ENCODE results near the gene COX6A1.
"Not testable (repeated sequence)": the region's sequence is repeated elsewhere in the genome, so short reads cannot be mapped to it uniquely, and the experiment has no call there.

Gene COX6A1

GRCh38 chr12:120472521-120472920, 34.6 kb downstream of the COX6A1 start:
- peaks cover 16% of the 10 kb centered on the region for H4K20me1 ChIP-seq
- H3K27me3 ChIP-seq: no peaks in the 10 kb centered on the region
- H3K9ac ChIP-seq: no peak overlapping the region
- H3K27ac ChIP-seq: no peak overlapping the region
- peaks cover 3% of the 10 kb centered on the region for H3K36me3 ChIP-seq
- H3K4me2 ChIP-seq: no peak overlapping the region
- H3K4me3 ChIP-seq: no peak overlapping the region
- H3K4me1 ChIP-seq: peaks cover 37% of the 10 kb centered on the region
- TF ChIP-seq Cebpa-rat (IDR thresholded peaks at IDR 0.05): no peak
- no peaks in the 10 kb centered on the region for H3K9me3 ChIP-seq

- Histone ChIP-seq H3K9me3 (no peaks in the 10 kb centered on the region), H3K9ac (no peak overlapping the region), H3K4me3 (no peak overlapping the region), H3K27ac (no peak overlapping the region), H3K27me3 (no peaks in the 10 kb centered on the region), H4K20me1 (peaks cover under 1% of the 10 kb centered on the region), H3K36me3 (no peaks in the 10 kb centered on the region), H3K4me2 (no peak overlapping the region), H3K4me1 (peaks cover 30% of the 10 kb centered on the region)
- no peak for TF ChIP-seq Cebpa-rat (IDR thresholded peaks at IDR 0.05)
Observed at GRCh38 chr12:120473807-120474615, 36.1 kb downstream of the COX6A1 start.

- TF ChIP-seq Cebpa-rat (IDR thresholded peaks at IDR 0.05): no peak
- no peak overlapping the region for H3K27ac ChIP-seq
- H3K9ac ChIP-seq: no peak overlapping the region
- H3K4me1 ChIP-seq: peaks cover 30% of the 10 kb centered on the region
- H3K27me3 ChIP-seq: no peaks in the 10 kb centered on the region
- no peaks in the 10 kb centered on the region for H3K9me3 ChIP-seq
- no peak overlapping the region for H3K4me3 ChIP-seq
- no peaks in the 10 kb centered on the region for H3K36me3 ChIP-seq
- no peak overlapping the region for H3K4me2 ChIP-seq
- no peaks in the 10 kb centered on the region for H4K20me1 ChIP-seq
Observed at GRCh38 chr12:120474616-120474960, 36.7 kb downstream of the COX6A1 start.

- Histone ChIP-seq H3K4me3 (no peak overlapping the region), H3K4me1 (peaks cover 24% of the 10 kb centered on the region), H3K9me3 (no peaks in the 10 kb centered on the region), H3K27ac (no peak overlapping the region), H4K20me1 (no peaks in the 10 kb centered on the region), H3K4me2 (no peak overlapping the region), H3K9ac (no peak overlapping the region), H3K27me3 (no peaks in the 10 kb centered on the region), H3K36me3 (no peaks in the 10 kb centered on the region)
- TF ChIP-seq Cebpa-rat (IDR thresholded peaks at IDR 0.05): no peak
Observed at GRCh38 chr12:120475643-120476042, 37.7 kb downstream of the COX6A1 start.

- H3K36me3 ChIP-seq: peaks cover 13% of the 10 kb centered on the region
- no peak overlapping the region for H3K9ac ChIP-seq
- H3K27ac ChIP-seq: no peak overlapping the region
- no peak for TF ChIP-seq Cebpa-rat (IDR thresholded peaks at IDR 0.05)
- no peak overlapping the region for H3K4me3 ChIP-seq
- H3K4me1 ChIP-seq: peaks cover 12% of the 10 kb centered on the region; the same call in 1 of the 2 replicates
- no peak overlapping the region for H3K4me2 ChIP-seq
- H3K27me3 ChIP-seq: no peaks in the 10 kb centered on the region
- no peaks in the 10 kb centered on the region for H3K9me3 ChIP-seq
- no peaks in the 10 kb centered on the region for H4K20me1 ChIP-seq
Observed at GRCh38 chr12:120479458-120479857, 41.5 kb downstream of the COX6A1 start.

GRCh38 chr12:120480211-120480610, 42.3 kb downstream of the COX6A1 start:
- Histone ChIP-seq H3K27ac (no peak overlapping the region), H3K27me3 (no peaks in the 10 kb centered on the region), H3K9ac (no peak overlapping the region), H4K20me1 (no peaks in the 10 kb centered on the region), H3K4me2 (no peak overlapping the region), H3K4me1 (peaks cover 5% of the 10 kb centered on the region; the same call in 1 of the 2 replicates), H3K36me3 (peaks cover 13% of the 10 kb centered on the region), H3K9me3 (no peaks in the 10 kb centered on the region), H3K4me3 (no peak overlapping the region)
- TF ChIP-seq Cebpa-rat (IDR thresholded peaks at IDR 0.05): no peak

GRCh38 chr12:120481022-120481767, 43.3 kb downstream of the COX6A1 start:
- TF ChIP-seq Cebpa-rat (IDR thresholded peaks at IDR 0.05): no peak
- peaks cover 13% of the 10 kb centered on the region for H3K4me1 ChIP-seq
- H3K9me3 ChIP-seq: no peaks in the 10 kb centered on the region
- H3K36me3 ChIP-seq: peaks cover 13% of the 10 kb centered on the region
- no peak overlapping the region for H3K4me2 ChIP-seq
- H3K27me3 ChIP-seq: no peaks in the 10 kb centered on the region
- H3K4me3 ChIP-seq: no peak overlapping the region
- H3K9ac ChIP-seq: no peak overlapping the region
- no peak overlapping the region for H3K27ac ChIP-seq
- H4K20me1 ChIP-seq: no peaks in the 10 kb centered on the region

GRCh38 chr12:120483621-120484020, 45.7 kb downstream of the COX6A1 start:
- H3K27ac ChIP-seq: no peak overlapping the region
- no peaks in the 10 kb centered on the region for H3K27me3 ChIP-seq
- no peak overlapping the region for H3K9ac ChIP-seq
- peaks cover 20% of the 10 kb centered on the region for H3K4me1 ChIP-seq
- no peaks in the 10 kb centered on the region for H4K20me1 ChIP-seq
- no peak for TF ChIP-seq Cebpa-rat (IDR thresholded peaks at IDR 0.05)
- peak overlapping the region; percentile 22; the same call in 1 of the 2 replicates for H3K4me2 ChIP-seq
- H3K36me3 ChIP-seq: peaks cover 20% of the 10 kb centered on the region
- H3K4me3 ChIP-seq: no peak overlapping the region
- no peaks in the 10 kb centered on the region for H3K9me3 ChIP-seq

GRCh38 chr12:120485961-120486881, 48.3 kb downstream of the COX6A1 start:
- TF ChIP-seq Cebpa-rat (IDR thresholded peaks at IDR 0.05): peak; percentile 72
- Histone ChIP-seq H3K9me3 (no peaks in the 10 kb centered on the region), H3K4me2 (peak overlapping the region; percentile 46), H3K4me3 (no peak overlapping the region), H3K27ac (peak overlapping the region; percentile 57), H3K27me3 (no peaks in the 10 kb centered on the region), H4K20me1 (no peaks in the 10 kb centered on the region), H3K9ac (no peak overlapping the region), H3K36me3 (peaks cover 34% of the 10 kb centered on the region), H3K4me1 (peaks cover 20% of the 10 kb centered on the region)

- peaks cover 20% of the 10 kb centered on the region for H3K4me1 ChIP-seq
- not testable (repeated sequence) for H3K27me3 ChIP-seq, H3K9ac ChIP-seq, H3K9me3 ChIP-seq, H4K20me1 ChIP-seq, H3K27ac ChIP-seq, H3K4me3 ChIP-seq, H3K4me2 ChIP-seq
- H3K36me3 ChIP-seq: peaks cover 33% of the 10 kb centered on the region
Observed at GRCh38 chr12:120487552-120487951, 49.6 kb downstream of the COX6A1 start.
